ENCODE measurements around the gene ANKHD1. TPM values are rescaled to one million over a fixed set of nuclear protein-coding genes. Genes with fewer than 3 reads are reported as not detected.
"Not testable (repeated sequence)": the region's sequence is repeated elsewhere in the genome, so short reads cannot be mapped to it uniquely, and the experiment has no call there.

ANKHD1 gene
- polyA plus RNA-seq, 3 donors = 29.0 to 110 (median 43.6) TPM

- Mint-ChIP-seq H3K4me3 (no peak overlapping the region), H3K27me3 (ENCODE audit: low read depth in 3 of 3) (no peaks in the 10 kb centered on the region), H3K36me3 (peaks cover 15 to 36% of the 10 kb centered on the region in 2 donors), H3K9me3 (no peaks in the 10 kb centered on the region), H3K27ac (peak overlapping the region in 2 of 7 donors; percentile 27 to 43), H3K4me1 (peaks cover 2% of the 10 kb centered on the region)
- Histone ChIP-seq H2AFZ (ENCODE audit: insufficient read depth, low read depth, low read length, poor library complexity, severe bottlenecking) (no peak overlapping the region), H3K36me3 (replicated peaks in 1 of 2; ENCODE audit: control insufficient read depth in 1 of 2, insufficient read depth in 2 of 2, low read length in 2 of 2) (peaks cover 22 to 25% of the 10 kb centered on the region in 2 donors), H4K20me1 (ENCODE audit: insufficient read depth, low read length) (peaks cover 94% of the 10 kb centered on the region), H3K4me1 (ENCODE audit: control insufficient read depth in 1 of 2, insufficient read depth in 2 of 2, low read length in 2 of 2) (no peaks in the 10 kb centered on the region), H3K4me3 (replicated peaks in 1 of 3; ENCODE audit: low read depth in 2 of 3, low read length in 3 of 3) (no peak overlapping the region), H3K4me2 (replicated peaks; ENCODE audit: extremely low read depth, low read length, poor library complexity, severe bottlenecking) (no peak overlapping the region), H3K9ac (ENCODE audit: insufficient read depth, low read length, poor library complexity, severe bottlenecking) (no peak overlapping the region), H3K27ac (ENCODE audit: low read depth in 1 of 2, low read length in 2 of 2) (no peak overlapping the region), H3K27me3 (ENCODE audit: control insufficient read depth in 2 of 2, insufficient read depth in 2 of 2, low read length in 2 of 2) (no peaks in the 10 kb centered on the region), H3K79me2 (ENCODE audit: insufficient read depth, low read length) (peaks cover 87% of the 10 kb centered on the region), H3K9me3 (replicated peaks in 1 of 2; ENCODE audit: control insufficient read depth in 1 of 2, insufficient read depth in 1 of 2, low read length in 2 of 2) (no peaks in the 10 kb centered on the region)
- WGBS (ENCODE audit: insufficient coverage) = 77% methylated on average over 6 of the region's 8 CpGs
- no peak for DNase-seq
- TF ChIP-seq CTCF (IDR thresholded peaks at IDR 0.05) = no peak
- intact Hi-C loops (cut with micrococcal nuclease) = no loop called here
Observed at GRCh38 chr5:140432916-140433315, 31.3 kb downstream of the ANKHD1 start.

GRCh38 chr5:140457368-140457767 is 55.7 kb downstream of the ANKHD1 start:
- Histone ChIP-seq H4K20me1 (ENCODE audit: insufficient read depth, low read length) (peaks cover 23% of the 10 kb centered on the region), H3K36me3 (replicated peaks in 1 of 2; ENCODE audit: control insufficient read depth in 1 of 2, insufficient read depth in 2 of 2, low read length in 2 of 2) (peaks cover 34 to 48% of the 10 kb centered on the region in 2 donors)
- H3K27ac ChIP-seq (ENCODE audit: low read depth in 1 of 2, low read length in 2 of 2); DNase-seq; H3K27ac Mint-ChIP-seq; H3K4me1 Mint-ChIP-seq; H3K4me2 ChIP-seq (replicated peaks; ENCODE audit: extremely low read depth, low read length, poor library complexity, severe bottlenecking); H3K79me2 ChIP-seq (ENCODE audit: insufficient read depth, low read length); H3K9ac ChIP-seq (ENCODE audit: insufficient read depth, low read length, poor library complexity, severe bottlenecking); H3K27me3 Mint-ChIP-seq (ENCODE audit: low read depth in 3 of 3); H3K27me3 ChIP-seq (ENCODE audit: control insufficient read depth in 2 of 2, insufficient read depth in 2 of 2, low read length in 2 of 2); H3K4me3 ChIP-seq (replicated peaks in 1 of 3; ENCODE audit: low read depth in 2 of 3, low read length in 3 of 3); H3K9me3 ChIP-seq (replicated peaks in 1 of 2; ENCODE audit: control insufficient read depth in 1 of 2, insufficient read depth in 1 of 2, low read length in 2 of 2); H3K4me3 Mint-ChIP-seq; H3K4me1 ChIP-seq (ENCODE audit: control insufficient read depth in 1 of 2, insufficient read depth in 2 of 2, low read length in 2 of 2); H2AFZ ChIP-seq (ENCODE audit: insufficient read depth, low read depth, low read length, poor library complexity, severe bottlenecking); intact Hi-C loops (cut with micrococcal nuclease): not testable (repeated sequence)
- WGBS (ENCODE audit: insufficient coverage) = no CpG with 5 or more reads among the region's 4 CpGs
- H3K36me3 Mint-ChIP-seq = peaks cover 45 to 52% of the 10 kb centered on the region in 2 donors
- H3K9me3 Mint-ChIP-seq = peaks cover 2 to 13% (median 8%) of the 10 kb centered on the region in 7 donors

Data from CD14-positive monocyte (primary cell).